Measurements from ENCODE around the gene GOSR2. TPM values are rescaled to one million over a fixed set of nuclear protein-coding genes. Genes with fewer than 3 reads are reported as not detected.
A peak's percentile ranks its signal among the peaks of the same experiment; 100 is the strongest.

Gene GOSR2
- total and polyA plus RNA-seq, 2 of the 13 experiments (the other 11 are each of a cell fraction or from before 2014, with no cell fraction given), result 61.5 to 63.9 TPM

DNA sequence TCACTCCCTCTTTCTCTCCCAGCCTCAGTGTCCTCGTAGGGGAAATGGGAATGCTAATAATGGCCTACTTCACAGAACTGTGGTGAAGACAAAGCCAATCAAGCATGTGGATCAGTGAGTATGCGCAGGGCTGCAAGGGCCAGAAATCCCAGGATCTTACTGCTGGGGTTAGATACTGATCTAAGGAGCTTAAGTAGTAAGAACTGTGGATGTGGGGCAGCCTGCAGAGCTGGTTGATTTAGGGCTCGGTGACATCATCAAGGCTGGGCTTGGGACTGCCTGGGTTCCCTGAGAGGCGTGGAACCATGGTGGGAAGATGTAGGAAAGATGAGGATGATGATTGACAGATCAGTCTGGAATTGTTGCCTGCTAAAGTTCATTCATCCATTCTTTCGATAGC, 25.6 kb downstream of the GOSR2 start:
- no peaks in the 10 kb centered on the region for H3K79me2 ChIP-seq (ENCODE audit: insufficient read depth, low read length)
- TF ChIP-seq CREB1 (IDR thresholded peaks at IDR 0.05) (0 out of 2 replicates have a peak, but pooled peaks have one; percentile 23), CREB1 (CRISPR knock-in tag; IDR thresholded peaks at IDR 0.05) (no peak), ATF7 (IDR thresholded peaks at IDR 0.05) (peak; percentile 51; the same call in 1 of the 2 replicates), ATF7 (CRISPR knock-in tag; IDR thresholded peaks at IDR 0.05) (no peak), ZNF629 (CRISPR knock-in tag; conservative IDR thresholded peaks at IDR 0.05) (peak; percentile 38; the same call in 1 of the 2 replicates), ATF7-NPFF (CRISPR knock-in tag; IDR thresholded peaks at IDR 0.05; ENCODE audit: low read depth) (no peak)
- TF ChIP-seq, protein P1, sequence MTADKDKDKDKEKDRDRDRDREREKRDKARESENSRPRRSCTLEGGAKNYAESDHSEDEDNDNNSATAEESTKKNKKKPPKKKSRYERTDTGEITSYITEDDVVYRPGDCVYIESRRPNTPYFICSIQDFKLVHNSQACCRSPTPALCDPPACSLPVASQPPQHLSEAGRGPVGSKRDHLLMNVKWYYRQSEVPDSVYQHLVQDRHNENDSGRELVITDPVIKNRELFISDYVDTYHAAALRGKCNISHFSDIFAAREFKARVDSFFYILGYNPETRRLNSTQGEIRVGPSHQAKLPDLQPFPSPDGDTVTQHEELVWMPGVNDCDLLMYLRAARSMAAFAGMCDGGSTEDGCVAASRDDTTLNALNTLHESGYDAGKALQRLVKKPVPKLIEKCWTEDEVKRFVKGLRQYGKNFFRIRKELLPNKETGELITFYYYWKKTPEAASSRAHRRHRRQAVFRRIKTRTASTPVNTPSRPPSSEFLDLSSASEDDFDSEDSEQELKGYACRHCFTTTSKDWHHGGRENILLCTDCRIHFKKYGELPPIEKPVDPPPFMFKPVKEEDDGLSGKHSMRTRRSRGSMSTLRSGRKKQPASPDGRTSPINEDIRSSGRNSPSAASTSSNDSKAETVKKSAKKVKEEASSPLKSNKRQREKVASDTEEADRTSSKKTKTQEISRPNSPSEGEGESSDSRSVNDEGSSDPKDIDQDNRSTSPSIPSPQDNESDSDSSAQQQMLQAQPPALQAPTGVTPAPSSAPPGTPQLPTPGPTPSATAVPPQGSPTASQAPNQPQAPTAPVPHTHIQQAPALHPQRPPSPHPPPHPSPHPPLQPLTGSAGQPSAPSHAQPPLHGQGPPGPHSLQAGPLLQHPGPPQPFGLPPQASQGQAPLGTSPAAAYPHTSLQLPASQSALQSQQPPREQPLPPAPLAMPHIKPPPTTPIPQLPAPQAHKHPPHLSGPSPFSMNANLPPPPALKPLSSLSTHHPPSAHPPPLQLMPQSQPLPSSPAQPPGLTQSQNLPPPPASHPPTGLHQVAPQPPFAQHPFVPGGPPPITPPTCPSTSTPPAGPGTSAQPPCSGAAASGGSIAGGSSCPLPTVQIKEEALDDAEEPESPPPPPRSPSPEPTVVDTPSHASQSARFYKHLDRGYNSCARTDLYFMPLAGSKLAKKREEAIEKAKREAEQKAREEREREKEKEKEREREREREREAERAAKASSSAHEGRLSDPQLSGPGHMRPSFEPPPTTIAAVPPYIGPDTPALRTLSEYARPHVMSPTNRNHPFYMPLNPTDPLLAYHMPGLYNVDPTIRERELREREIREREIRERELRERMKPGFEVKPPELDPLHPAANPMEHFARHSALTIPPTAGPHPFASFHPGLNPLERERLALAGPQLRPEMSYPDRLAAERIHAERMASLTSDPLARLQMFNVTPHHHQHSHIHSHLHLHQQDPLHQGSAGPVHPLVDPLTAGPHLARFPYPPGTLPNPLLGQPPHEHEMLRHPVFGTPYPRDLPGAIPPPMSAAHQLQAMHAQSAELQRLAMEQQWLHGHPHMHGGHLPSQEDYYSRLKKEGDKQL (CRISPR knock-in tag; IDR thresholded peaks at IDR 0.05; ENCODE audit: low read depth), result no peak
- H3K9me3 ChIP-seq (ENCODE audit: low read length), result no peaks in the 10 kb centered on the region
- no peak overlapping the region for H3K27ac ChIP-seq (ENCODE audit: extremely low read length, insufficient read depth, low read length)
- ChIA-PET CTCF (ENCODE audit: low intra/inter-chr PET ratio, low total read pairs) (no interaction called here), POLR2A (no interaction called here)
- BruUV-seq (replicated peaks), result no TSS peak
- no peak overlapping the region for H3K4me2 ChIP-seq (ENCODE audit: low read depth, low read length)
- in situ Hi-C loops (cut with HindIII; ENCODE audit: extremely low pct_ligation_motif_present, low pct_unique_long_range_greater_than_20kb), result no loop called here
- no peak overlapping the region for H3K4me3 ChIP-seq (replicated peaks in 1 of 3; ENCODE audit: insufficient read depth in 1 of 3, low read depth in 2 of 3, low read length in 3 of 3)
- H3K27me3 ChIP-seq (ENCODE audit: control insufficient read depth in 1 of 2, insufficient read depth in 2 of 2, low read length in 2 of 2), result no peaks in the 10 kb centered on the region
- H2AFZ ChIP-seq (ENCODE audit: low read length), result no peak overlapping the region
- ATAC-seq, result no peak
- DNase-seq (ENCODE audit: low spot score), result no peak
- peak; percentile 49 for FAIRE-seq
- peaks cover 3 to 5% of the 10 kb centered on the region in 2 experiments; a peak in 3 of 5 replicates for H3K36me3 ChIP-seq (replicated peaks in 1 of 2; ENCODE audit: control insufficient read depth in 1 of 2, insufficient read depth in 2 of 2, low read length in 2 of 2)
- intact Hi-C loops (cut with micrococcal nuclease; ENCODE audit: unreplicated experiment), result no loop called here
- H3K9ac ChIP-seq (ENCODE audit: insufficient read depth, low read depth, low read length), result no peak overlapping the region
- WGBS (ENCODE audit: low lambda C conversion rate), result 93% methylated on average over 5 of the region's 5 CpGs
- H3K4me1 ChIP-seq (ENCODE audit: insufficient read depth, low read length), result peaks cover 17% of the 10 kb centered on the region
- no peaks in the 10 kb centered on the region; the same call in 1 of the 2 replicates for H4K20me1 ChIP-seq (ENCODE audit: insufficient read depth, low read length)

Data from HepG2 (cell line).